ENCODE results near the gene CELF1.

Gene CELF1

GRCh38 chr11:47573321-47573720, 20.4 kb upstream of the CELF1 start:
- TF ChIP-seq EZH2phosphoT487 (conservative IDR thresholded peaks at IDR 0.05; ENCODE audit: low read length) (no peak), CTCF (IDR thresholded peaks at IDR 0.05; ENCODE audit: insufficient read depth, low read length, poor library complexity, severe bottlenecking) (no peak)
- no peaks in the 10 kb centered on the region for H3K27me3 ChIP-seq (ENCODE audit: low read length)
- H2AFZ ChIP-seq (ENCODE audit: low read depth, low read length, severe bottlenecking), result no peak overlapping the region
- no peaks in the 10 kb centered on the region for H3K9me2 ChIP-seq (replicated peaks; ENCODE audit: insufficient read depth, low read length)
- no peak overlapping the region for H3K4me2 ChIP-seq (ENCODE audit: low read depth, low read length, poor library complexity, severe bottlenecking)
- H3K9me3 ChIP-seq (ENCODE audit: insufficient read depth, low read length), result no peaks in the 10 kb centered on the region
- H3K4me3 ChIP-seq (ENCODE audit: insufficient read depth, low read length, poor library complexity, severe bottlenecking), result no peak overlapping the region
- H4K20me1 ChIP-seq (ENCODE audit: low read depth, low read length), result no peaks in the 10 kb centered on the region; the same call in 1 of the 2 replicates
- H3K36me3 ChIP-seq (ENCODE audit: low read length), result peaks cover 13% of the 10 kb centered on the region
- H3K27ac ChIP-seq (ENCODE audit: low read depth, low read length), result no peak overlapping the region
- H3K9ac ChIP-seq (ENCODE audit: low read length), result no peak overlapping the region
- H3K79me2 ChIP-seq (ENCODE audit: insufficient read depth, low read length), result peaks cover 51% of the 10 kb centered on the region
- H3F3A ChIP-seq (ENCODE audit: insufficient read depth), result peaks cover 19% of the 10 kb centered on the region; the same call in 1 of the 2 replicates

GRCh38 chr11:47572715-47573255, 19.9 kb upstream of the CELF1 start:
- no peaks in the 10 kb centered on the region for H3K9me2 ChIP-seq (replicated peaks; ENCODE audit: insufficient read depth, low read length)
- peaks cover 19% of the 10 kb centered on the region; the same call in 1 of the 2 replicates for H3F3A ChIP-seq (ENCODE audit: insufficient read depth)
- no peaks in the 10 kb centered on the region for H3K27me3 ChIP-seq (ENCODE audit: low read length)
- peaks cover 50% of the 10 kb centered on the region for H3K79me2 ChIP-seq (ENCODE audit: insufficient read depth, low read length)
- H4K20me1 ChIP-seq (ENCODE audit: low read depth, low read length), result no peaks in the 10 kb centered on the region; the same call in 1 of the 2 replicates
- H3K9me3 ChIP-seq (ENCODE audit: insufficient read depth, low read length), result no peaks in the 10 kb centered on the region
- H3K4me2 ChIP-seq (ENCODE audit: low read depth, low read length, poor library complexity, severe bottlenecking), result no peak overlapping the region
- H3K9ac ChIP-seq (ENCODE audit: low read length), result no peak overlapping the region
- H2AFZ ChIP-seq (ENCODE audit: low read depth, low read length, severe bottlenecking), result no peak overlapping the region
- no peak overlapping the region for H3K27ac ChIP-seq (ENCODE audit: low read depth, low read length)
- no peak overlapping the region for H3K4me3 ChIP-seq (ENCODE audit: insufficient read depth, low read length, poor library complexity, severe bottlenecking)
- TF ChIP-seq CTCF (IDR thresholded peaks at IDR 0.05; ENCODE audit: insufficient read depth, low read length, poor library complexity, severe bottlenecking) (no peak), EZH2phosphoT487 (conservative IDR thresholded peaks at IDR 0.05; ENCODE audit: low read length) (no peak)
- peaks cover 13% of the 10 kb centered on the region for H3K36me3 ChIP-seq (ENCODE audit: low read length)

- H2AFZ ChIP-seq (ENCODE audit: low read depth, low read length, severe bottlenecking), result no peak overlapping the region
- TF ChIP-seq EZH2phosphoT487 (conservative IDR thresholded peaks at IDR 0.05; ENCODE audit: low read length), result no peak
- no peak for TF ChIP-seq CTCF (IDR thresholded peaks at IDR 0.05; ENCODE audit: insufficient read depth, low read length, poor library complexity, severe bottlenecking)
- no peaks in the 10 kb centered on the region for H3K9me3 ChIP-seq (ENCODE audit: insufficient read depth, low read length)
- H3K27me3 ChIP-seq (ENCODE audit: low read length), result no peaks in the 10 kb centered on the region
- H3K9ac ChIP-seq (ENCODE audit: low read length), result no peak overlapping the region
- no peaks in the 10 kb centered on the region; the same call in 1 of the 2 replicates for H4K20me1 ChIP-seq (ENCODE audit: low read depth, low read length)
- H3K27ac ChIP-seq (ENCODE audit: low read depth, low read length), result no peak overlapping the region
- H3K4me2 ChIP-seq (ENCODE audit: low read depth, low read length, poor library complexity, severe bottlenecking), result no peak overlapping the region
- H3K79me2 ChIP-seq (ENCODE audit: insufficient read depth, low read length), result peaks cover 46% of the 10 kb centered on the region
- H3F3A ChIP-seq (ENCODE audit: insufficient read depth), result peaks cover 13% of the 10 kb centered on the region
- no peak overlapping the region for H3K4me3 ChIP-seq (ENCODE audit: insufficient read depth, low read length, poor library complexity, severe bottlenecking)
- H3K9me2 ChIP-seq (replicated peaks; ENCODE audit: insufficient read depth, low read length), result no peaks in the 10 kb centered on the region
- peaks cover 13% of the 10 kb centered on the region for H3K36me3 ChIP-seq (ENCODE audit: low read length)
Measured at GRCh38 chr11:47571895-47572294, 19.0 kb upstream of the CELF1 start.
